DMS53 treated with DMSO at 0.1 percent for 48 hours (cell line): Measurements from ENCODE around the gene CELF6.

Source experiments
- DNase-seq: peaks from one replicate; lab custom pipeline; 2025; ENCODE audit not compliant: unreplicated experiment; lab: John Stamatoyannopoulos, UW

CELF6 gene

DNA sequence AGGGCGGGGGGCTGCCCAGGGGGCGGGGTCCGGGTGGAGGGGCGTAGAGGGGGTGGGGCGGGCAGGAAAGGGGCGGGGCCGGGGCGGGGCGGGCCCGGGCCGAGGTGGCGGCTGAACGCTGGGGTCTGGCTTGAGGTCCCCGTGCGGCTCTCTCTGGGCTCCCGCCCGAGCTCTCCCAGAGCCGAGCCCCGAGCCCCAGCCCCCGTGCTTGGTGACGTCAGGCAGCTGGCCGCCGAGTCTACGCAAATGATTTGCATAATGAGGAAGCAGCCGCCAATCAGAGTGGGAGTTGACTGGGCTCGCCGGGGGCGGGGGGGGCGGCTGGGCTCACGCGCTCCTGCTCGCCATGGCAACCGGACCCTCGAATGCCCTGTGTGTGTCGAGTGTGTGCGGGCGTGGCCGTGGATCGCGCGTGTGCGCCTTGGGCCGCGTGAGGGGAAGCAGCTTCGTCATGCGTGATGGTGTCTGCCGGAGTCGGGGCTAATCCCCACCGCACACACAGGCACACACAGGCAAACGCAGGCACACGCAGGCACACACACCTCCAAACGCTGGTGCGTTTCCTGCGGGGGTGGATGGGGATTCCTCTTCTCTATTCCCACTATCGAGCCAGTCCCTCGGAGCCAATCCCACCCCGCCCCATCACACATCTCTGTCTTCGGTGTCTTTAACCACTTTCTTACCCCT lies at the start of gene CELF6:
Gene CELF6, minus strand, starts transcription at position 173 of the 687 bp plus-strand sequence. CDS start 283 bp downstream, outside the sequence.
- DNase-seq: peak; percentile 59

DNA sequence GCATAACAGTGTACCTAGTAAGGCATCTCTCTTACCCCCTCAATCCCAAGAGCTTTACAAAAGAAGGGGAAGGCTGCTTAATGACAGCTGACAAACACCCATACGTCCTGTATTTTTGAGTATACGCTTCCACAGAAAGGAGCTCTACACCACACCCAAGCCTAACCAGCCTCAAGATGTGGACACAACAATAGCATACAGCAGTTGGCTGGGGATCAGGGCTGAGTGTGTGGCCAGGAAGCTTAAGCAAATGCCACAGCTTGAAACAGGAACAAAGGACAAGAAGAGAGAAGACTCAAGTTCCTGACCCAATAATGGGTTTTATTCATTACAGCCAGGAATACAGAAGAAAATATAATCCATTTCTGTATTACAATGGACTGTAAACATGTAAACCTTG lies 48.9 kb upstream of the CELF6 start:
- DNase-seq: no peak

DNA sequence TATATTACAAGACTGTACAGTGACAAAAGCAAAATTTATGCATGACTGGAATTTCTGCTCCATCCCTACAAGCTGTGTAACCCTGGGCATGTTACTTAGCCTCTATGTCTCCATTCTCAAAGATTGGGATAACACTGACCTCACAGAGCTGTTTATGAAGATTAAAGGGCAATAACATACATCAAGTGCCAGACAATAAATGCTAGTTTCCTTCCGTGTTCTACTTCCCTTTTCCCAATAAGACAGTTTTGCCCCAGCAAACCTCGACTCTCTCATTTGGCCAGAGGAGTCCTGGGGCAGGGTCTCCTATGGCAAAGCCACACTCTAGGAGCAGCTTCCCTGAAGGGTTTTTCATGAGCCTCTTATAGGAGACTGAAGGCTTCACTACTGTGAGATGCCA lies 48.4 kb upstream of the CELF6 start:
- DNase-seq: no peak

DNA sequence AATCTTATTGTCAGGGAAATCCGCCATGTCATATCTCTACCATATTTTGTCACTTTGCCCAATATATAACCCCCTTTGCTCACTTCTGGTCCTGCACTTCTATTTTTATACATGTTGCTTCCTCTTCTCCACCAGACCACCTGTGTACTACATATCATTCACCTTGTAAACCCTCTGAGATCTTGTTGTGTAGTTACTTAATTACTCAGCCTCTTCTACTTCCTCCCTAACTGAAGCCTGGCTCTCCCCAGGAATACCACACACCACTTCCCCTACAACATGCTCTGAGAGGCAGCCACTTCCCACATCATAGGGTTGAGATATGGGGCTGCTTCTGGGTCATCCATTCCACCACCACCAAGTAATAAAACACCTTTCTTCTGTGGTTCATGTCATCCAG lies 45.9 kb upstream of the CELF6 start:
- no peak for DNase-seq

DNA sequence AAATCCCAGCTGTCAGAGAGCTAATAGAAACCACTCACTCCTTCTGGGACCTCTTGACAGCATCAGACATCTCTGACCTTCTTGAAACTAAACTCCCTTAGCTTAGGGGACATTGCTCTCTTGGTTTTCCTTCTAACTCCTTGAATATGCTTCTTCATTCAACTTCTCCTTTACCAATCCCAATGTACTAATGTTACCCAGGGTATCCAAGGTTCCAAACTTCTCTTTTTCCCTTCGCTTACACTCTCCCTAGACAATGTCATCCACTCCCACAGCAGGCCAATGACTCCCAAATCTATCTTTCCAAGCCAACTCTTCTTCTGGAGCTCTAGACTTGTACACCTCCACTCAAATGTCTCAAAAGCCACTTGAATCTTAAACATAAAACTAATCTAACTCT lies 41.2 kb upstream of the CELF6 start:
- DNase-seq: no peak

DNA sequence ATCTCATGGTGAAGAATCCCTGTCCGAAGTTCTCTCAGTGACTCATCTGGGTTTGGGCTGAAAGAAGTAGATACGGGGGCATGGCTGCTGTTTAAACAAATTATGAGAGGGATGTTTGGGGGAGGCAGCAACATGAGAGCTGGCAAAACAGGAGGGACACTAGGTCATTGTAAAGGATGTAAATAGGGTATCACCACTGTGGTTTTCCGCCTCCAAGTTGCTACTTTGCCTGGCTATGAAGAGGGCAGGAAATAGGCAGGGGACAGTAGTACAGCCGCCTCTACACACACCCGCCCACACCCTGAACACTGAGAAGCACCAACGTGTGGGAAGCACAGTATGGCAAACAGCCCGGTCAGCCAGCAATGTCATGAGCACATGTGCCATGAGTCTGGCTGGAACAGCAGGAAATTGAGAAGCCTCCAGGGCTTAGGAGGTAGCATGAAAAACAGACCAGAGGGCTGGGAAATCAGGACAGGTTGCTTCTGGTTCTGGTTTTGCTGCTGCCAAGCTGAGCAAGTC lies 38.8 kb upstream of the CELF6 start:
- no peak for DNase-seq

DNA sequence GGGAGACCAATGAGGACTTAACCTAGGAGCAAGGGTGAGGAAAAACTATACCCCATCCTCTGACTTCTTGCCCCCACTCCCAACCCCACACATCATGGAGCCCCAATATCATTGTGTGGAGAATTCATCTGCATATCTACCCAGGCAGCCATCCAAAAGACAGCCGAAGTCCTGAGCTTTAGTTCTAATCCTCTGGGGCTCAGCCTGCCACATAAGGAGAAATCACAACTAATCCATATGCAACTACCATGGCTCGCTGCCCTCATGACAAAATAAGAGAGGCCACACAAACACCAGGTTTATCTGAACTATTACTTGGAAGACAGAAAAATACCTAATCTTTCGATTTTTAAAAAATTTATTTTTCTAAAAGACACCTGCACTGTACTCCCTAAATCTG lies 38.2 kb upstream of the CELF6 start:
- no peak for DNase-seq

DNA sequence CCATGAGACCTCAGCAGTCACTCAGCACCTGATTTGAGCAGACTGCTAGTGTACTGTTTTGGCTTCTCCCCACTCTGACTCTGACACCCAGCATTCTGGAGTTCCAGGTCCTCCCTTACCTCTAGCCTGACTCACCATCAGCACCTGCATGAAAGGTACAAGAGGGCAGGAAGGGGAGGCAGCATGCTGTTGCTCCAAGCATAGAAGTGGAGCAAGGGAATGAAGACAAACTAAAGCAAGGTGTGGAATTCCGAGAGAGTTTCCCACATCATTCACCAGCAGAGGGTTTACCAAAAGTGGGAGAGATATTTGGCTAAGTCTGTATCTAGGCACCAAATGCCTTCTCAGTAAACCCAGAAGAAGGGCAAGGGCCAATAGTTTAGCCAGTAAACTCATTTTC lies 34.5 kb upstream of the CELF6 start:
- DNase-seq: no peak

DNA sequence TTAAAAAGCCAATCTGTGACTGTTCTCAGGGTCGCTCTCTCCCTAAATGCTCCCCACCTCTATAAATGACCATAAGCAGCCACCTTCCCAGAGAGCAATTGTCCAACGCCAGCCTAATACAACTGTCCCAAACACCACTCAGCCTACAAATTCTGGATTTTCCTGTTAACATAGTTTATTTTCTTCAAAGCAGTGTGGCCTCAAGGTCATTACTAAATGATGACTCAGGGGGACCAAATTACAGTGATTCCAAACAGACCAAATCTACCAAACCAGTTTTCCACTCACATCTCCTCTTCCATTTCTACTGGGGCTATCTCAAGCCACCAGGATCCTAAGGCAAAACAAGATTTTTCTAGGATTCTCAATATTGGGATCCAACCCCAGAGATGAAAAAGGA lies 33.3 kb upstream of the CELF6 start:
- DNase-seq: no peak

DNA sequence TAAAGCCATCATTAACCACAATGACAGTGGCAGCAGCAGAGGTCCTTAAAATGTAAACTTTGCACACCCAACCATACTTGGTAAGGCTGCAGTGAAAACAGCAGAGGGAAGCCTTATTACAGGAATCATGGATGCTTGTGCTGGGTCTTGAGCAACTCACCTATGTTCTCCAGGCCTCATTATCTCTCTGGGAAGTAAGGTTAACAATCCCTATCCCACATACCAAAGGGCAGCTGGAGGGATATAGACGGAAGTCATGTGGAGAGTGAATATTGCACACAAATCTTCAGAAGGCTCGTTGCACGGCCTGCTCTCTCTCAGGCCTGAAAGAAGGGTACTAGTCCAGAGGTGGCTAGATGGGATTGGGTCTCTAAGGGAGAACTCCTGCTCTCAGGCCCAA lies 25.8 kb upstream of the CELF6 start:
- DNase-seq: no peak

DNA sequence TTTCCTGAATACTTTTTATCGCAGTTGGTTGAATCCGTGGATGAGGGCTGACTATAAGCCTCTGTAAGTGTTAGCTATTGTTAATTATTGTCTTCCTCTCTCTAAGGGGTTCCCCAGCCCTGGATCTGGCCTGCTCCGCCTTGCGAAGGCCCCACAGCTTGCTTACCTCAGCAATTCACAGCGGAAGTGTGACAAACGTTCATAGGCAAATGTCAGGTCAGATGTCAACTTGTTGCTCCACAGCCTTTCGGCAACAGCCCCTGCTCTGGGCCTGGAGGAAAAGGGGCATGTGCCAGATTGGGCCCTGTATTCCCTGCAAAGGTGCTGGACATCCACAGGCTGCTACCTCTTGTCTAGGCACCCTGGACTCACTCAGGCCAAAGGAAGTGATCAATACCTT lies 25.3 kb upstream of the CELF6 start:
- no peak for DNase-seq

DNA sequence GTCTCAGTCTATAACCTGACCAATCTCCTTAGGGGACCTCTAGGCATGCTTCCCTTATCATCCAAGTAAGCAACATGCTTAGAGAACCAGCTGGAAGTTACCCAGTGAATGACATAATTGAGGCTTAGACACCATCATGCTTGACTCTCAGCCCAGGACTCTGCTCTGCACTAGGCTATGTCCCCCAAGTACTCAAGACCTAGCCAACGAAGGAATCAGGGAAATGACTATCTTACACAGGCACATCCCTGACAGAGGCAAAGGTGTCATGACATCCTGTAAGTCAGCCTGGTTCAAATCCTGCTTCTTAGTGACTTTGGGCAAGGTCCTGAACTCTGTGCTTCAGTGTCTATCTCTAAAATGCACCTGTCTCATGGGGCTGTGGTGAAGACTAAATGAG lies 24.6 kb upstream of the CELF6 start:
- DNase-seq: no peak

DNA sequence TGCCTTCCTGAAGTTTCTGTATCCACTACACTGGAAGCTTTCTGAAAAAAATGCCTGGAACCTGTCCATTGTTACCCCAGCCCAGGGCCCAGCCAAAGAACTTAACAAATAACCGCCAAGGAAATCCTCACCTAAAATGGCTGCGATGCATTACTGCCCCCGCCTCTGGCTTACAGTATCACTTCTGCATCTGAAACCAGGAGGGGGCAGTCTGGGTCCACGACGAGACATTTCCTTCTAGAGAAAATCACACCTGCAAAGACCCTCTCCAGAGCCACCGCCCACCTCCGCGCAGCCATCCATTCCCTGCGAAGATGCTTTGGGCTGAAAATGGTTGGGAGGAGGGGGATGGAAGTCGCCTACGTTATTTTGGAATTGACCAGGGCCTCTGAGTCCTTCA lies 22.4 kb upstream of the CELF6 start:
- no peak for DNase-seq

DNA sequence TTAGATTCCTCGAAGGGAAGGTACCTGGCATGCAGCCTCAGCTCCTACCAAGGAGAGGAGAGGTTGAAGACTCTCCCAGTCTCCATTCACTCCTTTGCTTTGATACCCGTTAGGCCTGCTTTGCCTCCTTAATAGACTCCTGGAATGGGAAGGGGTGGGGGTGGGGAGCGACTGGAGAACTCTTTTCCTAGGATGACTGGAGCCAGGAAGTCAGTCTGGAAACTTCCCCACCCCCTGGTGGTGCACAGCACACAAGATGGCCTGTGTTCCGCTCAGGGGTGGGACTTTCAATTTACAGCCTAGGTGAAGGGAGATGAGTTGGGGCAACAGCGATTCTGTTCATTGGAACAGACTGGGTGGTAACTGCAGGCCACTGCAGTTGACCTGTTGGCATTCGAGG lies 21.4 kb upstream of the CELF6 start:
- DNase-seq: no peak

DNA sequence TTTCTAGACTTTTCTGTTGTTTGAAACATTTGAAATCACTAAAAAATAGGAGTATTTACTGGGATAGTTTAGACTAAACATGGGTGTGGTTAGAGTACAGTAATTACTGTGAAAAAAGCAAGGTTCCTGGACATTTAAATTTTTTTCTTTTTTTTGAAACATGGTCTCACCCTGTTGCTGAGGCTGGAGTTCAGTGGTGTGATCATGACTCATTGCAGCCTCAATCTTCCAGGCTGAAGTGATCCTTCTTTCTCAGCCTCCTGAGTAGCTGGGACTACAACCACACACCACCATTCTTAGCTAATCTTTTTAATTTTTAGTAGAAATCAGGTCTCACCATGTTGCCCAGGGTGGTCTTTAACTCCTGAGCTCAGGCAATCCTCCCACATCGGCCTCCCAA lies 20.4 kb upstream of the CELF6 start:
- no peak for DNase-seq

DNA sequence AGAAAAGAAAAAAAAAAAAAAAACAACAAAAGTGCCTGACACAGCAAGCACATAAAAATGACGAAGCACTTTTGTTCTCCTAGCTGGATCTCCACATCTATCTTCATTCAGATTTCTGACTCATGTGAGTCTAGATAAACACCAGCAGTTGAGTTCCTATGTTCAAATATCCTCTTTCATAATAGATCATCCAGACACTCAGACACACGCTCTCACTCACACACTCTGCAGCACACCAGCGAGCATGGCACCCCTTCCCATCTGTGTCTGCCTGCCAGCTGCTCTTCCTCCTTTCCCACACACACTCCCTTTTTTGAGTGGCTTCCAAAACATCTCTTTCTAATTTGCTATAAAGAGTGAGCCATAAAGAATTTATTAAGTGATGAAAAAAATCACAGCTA lies 19.8 kb upstream of the CELF6 start:
- DNase-seq: peak; percentile 80

DNA sequence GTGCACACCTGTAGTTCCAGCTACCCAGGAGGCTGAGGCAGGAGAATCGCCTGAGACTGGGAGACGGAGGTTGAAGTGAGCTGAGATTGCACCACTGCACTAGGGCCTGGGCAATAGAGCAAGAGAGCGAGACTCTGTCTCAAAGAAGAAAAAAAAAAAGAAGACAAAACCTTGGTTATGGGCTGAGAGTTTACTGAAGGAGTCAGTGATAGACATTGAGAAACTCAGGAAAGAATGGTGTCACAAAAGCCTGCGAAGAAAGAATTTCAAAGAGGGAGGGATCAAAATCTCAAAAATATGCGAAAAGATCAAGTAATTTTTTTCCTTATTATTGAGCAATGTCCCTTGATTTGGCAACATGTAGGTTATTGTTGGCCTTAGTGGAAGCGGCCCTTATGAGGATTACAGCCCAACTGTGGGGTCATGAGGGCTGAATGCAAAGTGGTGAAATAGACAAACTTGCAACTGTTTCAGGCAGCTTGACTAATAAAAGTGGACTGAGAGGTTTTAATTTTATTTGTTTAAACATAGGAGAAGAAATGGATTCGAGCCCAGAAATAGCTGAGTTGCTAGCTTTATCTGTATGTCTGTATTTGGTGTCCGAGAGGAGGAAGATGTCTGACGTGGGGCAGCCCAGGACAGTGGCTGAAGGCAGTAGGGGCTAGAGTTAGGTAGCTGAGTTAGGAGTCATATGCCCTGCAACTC lies 18.8 kb upstream of the CELF6 start:
- DNase-seq: no peak

DNA sequence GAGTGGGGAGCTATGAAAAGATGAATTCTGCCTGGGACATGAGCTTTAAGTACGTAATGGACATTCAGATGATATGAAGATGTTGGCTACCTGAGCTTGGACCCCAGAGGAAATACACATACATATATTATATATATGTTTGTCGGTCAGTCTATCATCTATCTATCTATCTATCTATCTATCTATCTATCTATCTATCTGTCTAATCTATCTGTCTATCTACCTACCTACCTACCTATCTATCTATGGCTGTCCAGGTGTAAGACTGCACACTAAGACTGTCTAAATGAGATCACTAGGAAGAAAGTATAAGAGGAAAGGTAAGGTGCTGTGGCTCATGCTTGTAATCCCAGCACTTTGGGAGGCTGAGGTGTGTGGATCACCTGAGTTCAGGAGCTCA lies 18.2 kb upstream of the CELF6 start:
- no peak for DNase-seq

DNA sequence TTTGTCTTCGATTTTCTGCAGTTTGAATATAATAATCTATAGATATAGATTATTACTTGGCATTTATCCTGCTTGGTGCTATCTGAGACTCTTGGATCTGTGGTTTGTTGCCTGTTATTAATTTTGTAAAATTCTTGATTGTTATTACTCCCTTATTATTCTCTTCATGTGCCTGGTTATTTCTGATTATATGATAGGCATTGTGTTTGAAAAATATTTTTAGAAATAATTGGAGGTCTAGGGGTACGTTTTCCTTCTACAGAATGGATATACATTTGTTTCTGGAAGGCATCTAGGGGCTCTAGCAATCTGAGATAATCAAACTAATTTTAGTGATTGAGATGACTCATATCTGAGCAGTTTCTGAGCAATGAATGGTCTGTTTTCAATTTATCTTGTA lies 14.9 kb upstream of the CELF6 start:
- DNase-seq: no peak

DNA sequence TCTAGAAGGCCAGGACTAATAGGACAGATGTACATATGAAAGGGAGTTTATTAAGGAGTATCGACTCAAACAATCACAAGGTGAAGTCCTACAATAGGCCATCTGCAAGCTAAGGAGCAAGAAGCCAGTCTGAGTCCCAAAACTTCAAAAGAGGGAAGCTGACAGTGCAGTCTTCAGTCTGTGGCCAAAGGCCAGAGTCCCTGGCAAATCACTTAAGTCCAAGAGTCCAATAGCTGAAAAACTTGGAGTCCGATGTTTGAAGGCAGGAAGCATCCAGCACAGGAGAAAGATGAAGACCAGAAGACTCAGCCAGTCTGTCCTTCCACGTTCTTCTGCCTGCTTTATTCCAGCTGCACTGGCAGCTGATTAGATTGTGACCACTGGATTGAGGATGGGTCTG lies 11.1 kb upstream of the CELF6 start:
- DNase-seq: no peak

DNA sequence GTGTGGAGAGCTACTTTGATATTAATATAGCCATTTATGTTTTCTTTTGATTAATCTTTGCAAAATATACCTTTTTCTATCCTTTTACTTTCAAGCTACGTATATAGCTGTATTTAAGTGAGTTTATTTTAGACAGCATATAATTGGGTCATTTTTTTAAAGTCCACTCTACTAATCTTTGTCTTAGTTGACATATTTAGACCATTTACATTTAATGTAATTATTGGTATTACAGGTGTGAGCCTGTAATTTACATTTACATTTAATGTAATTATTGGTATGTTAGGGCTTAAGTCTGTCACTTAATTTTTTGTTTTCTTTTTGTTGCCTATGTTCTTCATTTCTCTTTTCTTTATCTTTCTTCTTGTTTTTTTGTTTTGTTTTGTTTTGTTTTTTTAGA lies 3.8 kb upstream of the CELF6 start:
- DNase-seq: no peak

DNA sequence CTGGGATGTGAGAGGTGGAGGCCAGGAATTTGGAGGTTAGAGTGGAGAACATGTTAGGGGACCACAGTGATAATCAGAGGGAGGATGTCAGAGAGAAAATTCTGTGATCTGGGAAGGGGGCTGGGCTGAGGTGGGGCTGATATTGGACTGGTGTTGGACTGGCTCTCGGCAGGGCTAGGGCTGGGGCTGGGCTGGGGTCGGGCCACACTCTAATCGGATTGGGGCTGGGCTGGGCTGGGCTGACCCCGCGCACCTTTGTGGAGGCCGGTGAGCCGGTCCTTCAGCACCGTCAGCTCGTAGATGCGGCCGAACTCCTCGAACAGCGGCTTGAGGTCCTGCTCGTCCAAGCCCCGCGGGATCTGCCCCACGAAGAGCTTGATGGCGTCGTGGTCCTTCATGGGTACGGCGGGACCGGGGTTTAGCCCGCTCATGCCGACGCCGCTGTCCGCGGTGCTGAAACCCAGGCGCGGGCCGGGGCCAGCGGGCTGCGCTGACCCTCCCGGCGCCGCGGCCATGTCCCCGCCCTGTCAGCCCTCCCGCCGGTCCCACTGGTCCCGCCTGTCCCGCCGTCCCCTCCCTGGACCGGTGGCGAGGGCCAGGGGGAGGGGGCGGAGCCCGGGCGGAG lies 485 bp downstream of the CELF6 start:
- DNase-seq: peak; percentile 23
